HG03025 (cell line): Measurements from ENCODE around the gene TBKBP1.

Experiments used
- ATAC-seq: cut with Tn5 transposase; IDR thresholded peaks from one replicate; pipeline ENCODE4 v1.9.1; 2021; ENCODE audit warnings: mild to moderate bottlenecking, moderate library complexity; ENCODE audit not compliant: unreplicated experiment, low FRiP score

TBKBP1 gene

DNA sequence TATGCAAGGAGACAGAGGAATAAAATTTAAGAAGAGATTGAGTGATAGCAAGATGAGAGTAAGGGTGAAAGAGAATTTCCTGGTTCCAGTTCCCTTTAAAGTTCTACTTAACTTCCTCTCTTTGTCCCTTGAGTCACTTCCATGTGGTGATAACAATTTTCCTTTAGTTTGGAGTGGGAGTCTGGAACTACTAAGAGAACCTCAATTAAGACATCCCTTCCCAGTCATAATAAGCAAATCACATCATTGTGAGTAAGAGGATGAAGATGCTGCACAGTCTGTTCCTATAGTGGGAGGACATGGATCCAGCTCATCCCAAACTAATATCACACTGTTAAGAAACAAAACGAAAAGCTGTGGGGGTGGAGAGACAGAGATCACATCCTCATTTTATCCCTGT is 63.4 kb downstream of the TBKBP1 start:
- ATAC-seq = no peak

DNA sequence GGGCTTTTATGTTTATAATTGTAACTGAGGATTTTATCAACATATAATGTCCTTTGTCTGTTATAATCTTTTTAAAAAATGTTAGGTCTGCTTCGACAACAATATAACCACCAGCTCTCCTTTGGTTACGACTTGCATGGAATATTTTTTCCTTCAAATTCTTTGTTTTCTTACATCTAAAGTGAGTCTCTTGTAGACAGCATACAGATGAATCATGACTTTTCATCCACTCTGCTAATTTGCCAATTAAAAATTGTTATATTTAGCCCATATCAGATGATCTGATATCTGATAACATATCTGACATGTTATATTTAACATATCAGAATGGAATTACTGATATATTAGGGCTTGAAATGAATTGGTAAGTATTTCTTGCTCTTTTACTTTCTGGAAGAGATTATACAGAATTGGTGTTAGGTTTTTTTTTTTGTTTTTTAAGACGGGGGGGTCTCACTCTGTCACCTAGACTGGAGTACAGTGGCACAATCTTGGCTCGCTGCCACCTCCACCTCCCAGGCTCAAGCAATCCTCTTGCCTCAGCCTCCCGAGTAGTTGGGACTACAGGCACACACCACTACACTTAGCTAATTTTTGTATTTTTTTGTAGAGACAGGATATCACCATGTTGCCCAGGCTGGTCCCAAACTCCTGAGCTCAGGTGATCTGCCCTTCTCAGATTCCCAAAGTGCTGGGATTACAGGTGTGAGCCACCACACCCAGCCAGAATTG is 66.6 kb downstream of the TBKBP1 start:
- ATAC-seq = no peak
